ENCODE results near the gene MBD4.
A peak's percentile ranks its signal among the peaks of the same experiment; 100 is the strongest.

MBD4 gene

DNA sequence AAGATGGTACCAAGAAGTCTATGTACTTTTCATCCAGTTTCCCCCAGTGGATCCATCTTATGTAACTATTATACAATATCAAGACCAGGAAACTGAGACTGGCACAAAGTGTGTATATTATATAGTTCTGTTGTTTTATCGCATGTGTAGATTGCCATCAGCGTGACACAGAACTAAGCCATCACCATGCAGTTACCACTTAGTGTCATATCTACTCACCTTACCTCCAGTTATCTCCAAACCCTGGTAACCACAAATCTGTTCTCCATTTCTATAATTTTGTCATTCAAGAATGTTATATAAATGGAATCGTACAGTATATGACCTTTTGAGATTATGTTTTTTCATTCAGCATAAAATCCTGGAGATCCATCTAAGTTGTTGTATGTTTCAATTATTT lies 23.3 kb upstream of the MBD4 start:
- no peak for DNase-seq (ENCODE audit: low spot score)

DNA sequence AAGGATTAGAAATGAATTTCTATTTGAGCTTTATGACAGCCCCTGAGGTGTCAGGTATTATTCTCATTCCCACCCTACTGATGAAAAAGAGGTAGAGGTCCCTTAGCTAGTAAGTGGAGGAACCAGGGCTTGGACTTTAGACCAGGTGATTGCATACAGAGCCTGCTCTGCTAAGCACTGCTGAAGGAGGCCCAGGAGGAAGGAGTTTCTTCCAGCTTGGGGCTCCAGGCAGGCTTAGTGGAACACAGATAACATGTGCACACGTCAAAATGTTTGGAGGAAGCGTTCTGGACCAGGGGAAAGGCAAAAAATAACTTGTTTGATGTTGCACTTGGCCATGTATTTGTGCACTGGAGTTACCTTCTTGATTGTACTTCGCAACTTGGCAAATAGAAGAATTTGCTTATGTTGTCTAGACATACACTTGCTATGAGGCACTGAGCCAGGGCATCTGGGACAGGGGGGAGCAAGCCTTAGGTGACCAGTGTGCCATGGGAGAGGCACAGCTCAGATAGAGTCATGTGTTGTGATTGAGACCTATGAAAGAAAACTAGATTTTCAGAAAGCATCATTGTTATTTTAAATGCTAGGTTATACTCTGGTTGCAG lies 22.7 kb upstream of the MBD4 start:
- DNase-seq (ENCODE audit: low spot score): no peak

DNA sequence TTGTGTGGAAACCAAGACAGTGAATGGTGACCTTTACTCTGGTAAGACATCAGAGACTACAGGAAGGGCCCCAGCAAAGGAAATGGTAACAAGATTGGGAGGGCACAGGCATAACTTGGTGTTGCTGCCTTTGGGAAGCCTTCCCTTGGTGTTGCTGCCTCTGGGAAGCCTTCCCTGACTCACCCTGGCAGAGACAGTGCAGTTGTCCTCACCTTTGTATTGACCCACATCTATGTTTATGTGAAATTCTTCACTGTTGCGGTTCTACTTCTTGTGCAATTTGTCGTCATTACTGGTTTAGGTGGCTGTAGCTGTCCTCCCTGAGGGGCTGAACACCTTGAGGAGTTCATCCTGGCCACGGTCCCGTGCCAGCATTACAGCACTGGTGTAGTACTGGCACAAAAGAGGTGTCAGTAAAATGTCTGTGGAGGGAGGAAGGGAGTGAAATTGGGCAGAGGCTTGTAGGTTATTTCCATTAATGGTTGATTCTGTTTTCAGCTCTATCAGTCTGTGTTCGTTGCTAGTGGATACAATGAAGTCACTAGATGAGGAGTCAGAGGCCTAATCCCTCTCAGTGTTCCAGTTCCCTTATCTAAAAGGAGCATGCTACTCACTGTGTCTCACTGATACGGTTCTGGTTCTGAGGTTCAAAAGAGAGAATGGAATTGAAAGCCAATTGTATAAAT lies 21.9 kb upstream of the MBD4 start:
- no peak for DNase-seq (ENCODE audit: low spot score)

DNA sequence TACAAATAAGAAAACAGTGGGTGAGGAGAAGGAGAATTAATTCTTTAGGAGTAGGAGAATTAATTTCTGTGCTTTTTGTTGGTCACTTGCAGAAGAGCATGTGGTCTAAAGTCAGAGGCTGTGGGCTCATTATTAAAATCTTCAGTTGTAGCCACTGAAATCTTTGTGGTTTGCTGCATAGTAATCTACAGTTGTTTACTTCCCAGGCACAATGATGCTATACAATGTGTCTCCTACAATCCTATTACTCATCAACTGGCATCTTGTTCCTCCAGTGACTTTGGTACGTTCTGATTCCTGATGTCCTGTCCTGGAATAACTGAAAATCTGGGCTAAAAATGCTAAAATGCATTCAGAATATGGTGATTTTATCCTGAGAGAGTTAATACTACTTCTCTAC lies 21.3 kb upstream of the MBD4 start:
- DNase-seq (ENCODE audit: low spot score): no peak

DNA sequence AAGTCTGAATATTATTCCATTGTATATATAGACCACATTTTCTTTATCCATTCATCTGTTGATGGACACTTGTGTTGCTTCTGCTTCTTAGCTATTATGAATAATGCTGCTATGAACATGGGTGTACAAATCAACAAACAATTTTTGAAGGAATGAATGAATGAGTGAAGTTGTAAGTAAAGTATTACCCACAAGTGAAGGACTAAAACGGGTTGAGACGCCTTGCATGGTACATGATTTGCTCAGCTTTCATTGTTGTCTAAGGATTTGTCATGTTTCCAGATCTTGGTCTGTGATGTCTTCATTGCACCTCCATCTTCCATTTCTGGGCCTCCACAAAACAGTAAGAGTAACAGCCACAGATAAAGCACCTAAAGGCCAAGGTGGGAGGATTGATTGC lies 20.8 kb upstream of the MBD4 start:
- no peak for DNase-seq (ENCODE audit: low spot score)

DNA sequence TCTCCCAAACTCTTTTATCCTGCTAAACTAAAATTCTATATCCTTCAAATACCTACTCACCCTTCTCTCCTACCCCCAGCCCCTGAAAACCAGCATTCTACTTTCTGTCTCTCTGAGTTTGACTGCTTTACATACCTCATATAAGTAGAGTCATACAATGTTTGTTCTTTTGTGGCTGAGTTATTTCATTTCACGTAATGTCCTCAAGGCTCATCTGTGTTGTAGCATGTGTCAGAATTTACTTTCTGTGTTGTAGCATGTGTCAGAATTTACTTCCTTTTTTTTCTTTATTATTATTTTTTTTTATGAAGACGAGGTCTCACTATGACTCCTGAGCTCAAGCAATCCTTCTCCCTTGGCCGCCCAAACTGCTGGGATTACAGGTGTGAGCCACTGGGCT lies 20.4 kb upstream of the MBD4 start:
- DNase-seq (ENCODE audit: low spot score): no peak

DNA sequence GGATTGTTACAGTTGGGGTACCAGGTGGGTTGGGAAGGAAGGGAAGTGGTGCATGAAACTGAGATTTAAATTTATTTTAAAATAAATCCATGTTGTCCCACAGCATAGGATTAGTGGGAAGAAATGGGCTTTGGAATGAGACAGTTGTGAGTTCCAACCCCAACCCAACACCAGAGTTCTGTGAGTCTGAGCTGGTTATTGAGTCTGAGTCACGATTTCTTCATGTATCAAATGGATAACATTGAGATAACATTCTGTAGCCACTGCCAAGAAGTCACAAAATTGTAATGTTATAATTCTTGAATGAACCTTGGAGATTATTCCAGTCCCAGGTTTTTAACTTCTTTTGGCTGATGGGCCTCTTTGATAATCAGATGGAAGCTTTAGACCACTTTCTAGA lies 14.0 kb upstream of the MBD4 start:
- DNase-seq (ENCODE audit: low spot score): no peak

DNA sequence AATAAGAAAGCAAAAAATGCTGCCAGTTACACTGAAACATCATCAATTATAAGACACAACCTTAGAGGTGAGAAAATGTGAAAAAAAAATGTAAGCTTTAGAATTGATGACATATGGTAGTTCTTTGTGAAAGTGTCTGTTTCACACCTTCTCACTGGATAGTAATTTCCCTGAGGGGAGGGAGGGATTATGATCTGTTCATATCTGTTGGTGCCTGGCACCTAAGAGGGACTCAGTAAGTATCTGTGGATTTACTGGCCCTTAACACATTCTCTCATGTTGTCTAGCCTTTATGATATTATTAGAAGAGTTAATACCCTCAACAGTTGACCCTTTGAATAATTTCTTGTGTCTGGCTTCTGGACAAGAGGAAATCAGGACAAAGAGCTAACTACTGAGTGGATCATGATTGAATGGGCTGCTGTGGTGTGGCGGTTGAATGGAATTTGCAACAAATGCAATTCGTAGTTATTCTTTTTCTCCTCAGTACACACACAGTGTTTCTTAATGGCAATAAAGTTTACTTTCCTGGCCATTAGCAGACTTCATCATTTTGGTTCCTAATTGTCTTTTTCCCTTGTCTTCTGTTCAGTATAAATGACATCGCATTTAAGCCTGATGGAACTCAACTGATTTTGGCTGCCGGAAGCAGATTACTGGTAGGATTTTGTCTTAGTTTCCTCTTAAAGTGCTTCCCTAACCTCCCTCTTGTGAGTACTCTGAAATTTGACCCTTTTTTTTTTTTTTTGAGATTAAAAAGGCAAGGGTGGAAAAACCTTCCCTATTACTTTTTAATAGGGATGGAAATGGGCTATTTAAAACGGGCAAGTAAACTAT lies 9.7 kb upstream of the MBD4 start:
- DNase-seq (ENCODE audit: low spot score): no peak

DNA sequence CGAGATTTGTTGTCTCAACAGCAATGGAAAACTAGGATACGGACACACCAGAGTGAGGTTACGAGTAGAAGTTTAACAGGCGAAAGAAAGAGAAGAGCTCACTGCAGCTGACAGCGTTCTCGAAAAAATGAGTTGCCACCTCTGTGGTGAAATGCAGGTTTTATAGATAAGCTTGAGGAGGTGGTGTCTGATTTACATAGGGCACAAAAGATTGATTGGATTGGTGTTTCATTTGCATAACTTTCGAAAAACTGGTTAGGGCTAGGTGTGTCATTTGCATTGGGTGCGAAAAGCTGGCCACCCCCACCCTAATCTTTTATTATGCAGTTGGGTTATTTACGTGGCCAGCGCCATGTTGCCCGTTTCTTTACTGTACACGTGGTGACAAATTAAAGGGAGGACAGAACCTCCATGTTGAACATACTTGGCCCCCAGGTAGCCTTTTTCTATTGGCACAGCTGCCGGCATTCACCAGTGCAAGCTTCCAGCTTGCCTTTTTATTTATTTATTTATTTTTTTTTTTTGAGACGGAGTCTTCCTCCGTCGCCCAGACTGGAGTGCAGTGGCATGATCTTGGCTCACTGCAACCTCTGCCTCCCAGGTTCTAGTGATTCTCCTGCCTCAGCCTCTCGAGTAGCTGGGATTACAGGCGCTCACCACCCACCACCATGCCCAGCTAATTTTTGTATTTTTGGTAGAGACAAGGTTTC lies 8.6 kb upstream of the MBD4 start:
- DNase-seq (ENCODE audit: low spot score): no peak

DNA sequence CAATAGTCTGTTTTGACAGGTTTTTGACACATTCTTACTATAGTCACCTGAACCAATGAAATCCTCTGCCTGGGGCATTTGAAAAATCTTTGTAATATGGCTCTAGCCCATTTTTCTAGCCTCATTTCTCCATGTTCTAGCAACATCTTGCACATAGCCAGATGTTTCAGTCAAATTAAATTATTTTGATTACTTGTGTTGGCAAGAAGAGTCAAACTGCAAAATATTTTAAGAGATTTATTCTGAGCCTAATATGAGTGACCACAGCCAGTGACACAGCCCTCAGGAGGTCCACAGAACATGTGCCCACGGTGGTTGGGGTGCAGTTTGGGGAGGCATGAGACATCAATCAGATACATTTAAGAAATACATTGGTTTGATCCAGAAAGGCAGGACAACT lies 7.2 kb upstream of the MBD4 start:
- DNase-seq (ENCODE audit: low spot score): no peak

DNA sequence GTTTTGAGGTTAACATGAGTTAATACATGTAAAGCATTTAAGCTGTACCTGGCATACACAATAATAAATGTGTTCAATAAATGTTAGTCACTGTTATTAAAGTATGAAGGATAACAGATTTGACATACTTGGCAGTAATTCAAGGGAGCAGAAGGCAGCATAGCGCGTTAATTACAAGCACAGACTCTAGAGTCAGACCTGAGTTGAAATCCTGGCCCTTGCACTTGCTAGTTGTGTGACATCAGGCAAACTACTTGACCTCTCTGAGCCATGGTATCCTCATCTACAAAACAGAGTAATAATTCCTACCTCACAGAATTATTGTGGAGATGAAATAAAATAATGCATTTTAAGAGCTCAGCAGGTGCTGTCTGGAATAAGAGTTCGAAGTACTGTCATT lies 5.7 kb upstream of the MBD4 start:
- DNase-seq (ENCODE audit: low spot score): no peak

DNA sequence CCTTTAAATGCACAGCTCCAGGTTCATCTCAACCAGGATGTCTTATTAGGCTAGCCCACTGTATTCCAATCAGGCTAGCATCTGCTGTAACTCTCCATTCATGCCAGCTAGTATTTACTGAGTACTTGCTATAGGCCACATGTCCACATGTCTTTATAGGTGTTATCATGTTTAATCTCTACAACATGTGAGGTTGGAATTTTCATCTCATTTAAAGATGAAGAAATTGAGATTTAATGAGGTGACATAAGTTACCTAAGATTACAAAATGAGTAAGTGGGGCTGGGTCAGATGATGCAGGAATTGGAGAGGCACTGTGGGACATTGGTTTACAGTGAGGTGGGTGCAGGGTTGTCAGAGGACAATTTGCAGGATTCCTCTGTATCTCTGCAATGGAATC lies 3.2 kb upstream of the MBD4 start:
- no peak for DNase-seq (ENCODE audit: low spot score)

DNA sequence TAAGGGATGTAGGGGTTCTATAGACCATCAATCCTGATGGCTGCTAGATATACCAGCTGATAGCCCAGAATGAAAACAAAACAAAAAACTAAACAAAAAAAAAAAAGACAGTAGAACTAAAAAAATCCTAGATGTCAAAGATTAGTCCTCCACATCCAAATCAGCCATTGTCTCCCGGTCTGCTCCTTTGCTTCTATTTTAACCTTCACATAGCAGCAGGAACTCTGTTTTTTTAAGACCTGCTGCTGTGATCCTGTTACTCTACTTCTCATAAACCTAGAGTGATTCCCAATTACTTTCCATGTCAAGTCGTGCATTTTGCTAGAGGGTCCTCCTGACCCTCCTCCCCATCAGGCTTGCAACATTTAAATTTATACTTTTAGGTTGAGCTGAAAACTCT lies 2.7 kb upstream of the MBD4 start:
- no peak for DNase-seq (ENCODE audit: low spot score)

DNA sequence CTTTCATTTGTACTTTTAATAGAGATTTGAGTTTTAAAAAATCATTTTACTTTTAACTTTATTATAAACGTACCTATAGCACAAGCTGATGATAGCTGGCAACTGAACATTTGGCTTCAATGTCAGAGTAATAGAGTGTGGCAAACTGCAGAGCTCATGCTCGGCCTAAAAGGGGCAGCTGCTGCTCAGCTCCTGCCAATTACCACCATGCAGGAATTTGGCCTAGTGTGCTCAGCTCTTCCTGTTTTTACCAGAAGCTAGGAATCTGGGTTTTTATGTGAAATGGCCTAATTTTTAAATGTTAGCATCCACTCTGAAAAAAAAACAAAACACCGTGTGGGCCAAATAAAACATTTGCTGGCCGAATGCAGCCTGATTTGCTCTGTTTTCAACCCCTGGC lies 2.0 kb upstream of the MBD4 start:
- peak; percentile 28 for DNase-seq (ENCODE audit: low spot score)

DNA sequence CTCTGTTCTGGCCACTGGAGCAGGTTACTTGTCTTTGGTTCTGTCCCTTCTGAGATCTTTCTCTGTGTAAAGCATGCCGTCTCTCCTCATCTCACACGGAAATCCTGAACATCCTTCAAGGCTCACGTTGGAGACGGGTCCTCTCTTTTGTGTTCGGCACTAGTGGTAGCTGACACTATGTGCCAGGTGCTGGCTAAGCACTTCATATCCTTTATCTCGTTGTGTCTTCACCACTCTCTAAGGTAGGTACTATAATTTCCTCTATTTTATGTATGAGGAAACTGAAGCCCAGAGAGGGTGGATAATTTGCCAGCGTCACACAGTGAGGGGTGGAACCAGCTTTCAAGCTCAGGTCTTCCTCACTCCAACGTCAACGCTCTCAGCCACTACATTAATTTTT lies 1.5 kb upstream of the MBD4 start:
- no peak for DNase-seq (ENCODE audit: low spot score)

DNA sequence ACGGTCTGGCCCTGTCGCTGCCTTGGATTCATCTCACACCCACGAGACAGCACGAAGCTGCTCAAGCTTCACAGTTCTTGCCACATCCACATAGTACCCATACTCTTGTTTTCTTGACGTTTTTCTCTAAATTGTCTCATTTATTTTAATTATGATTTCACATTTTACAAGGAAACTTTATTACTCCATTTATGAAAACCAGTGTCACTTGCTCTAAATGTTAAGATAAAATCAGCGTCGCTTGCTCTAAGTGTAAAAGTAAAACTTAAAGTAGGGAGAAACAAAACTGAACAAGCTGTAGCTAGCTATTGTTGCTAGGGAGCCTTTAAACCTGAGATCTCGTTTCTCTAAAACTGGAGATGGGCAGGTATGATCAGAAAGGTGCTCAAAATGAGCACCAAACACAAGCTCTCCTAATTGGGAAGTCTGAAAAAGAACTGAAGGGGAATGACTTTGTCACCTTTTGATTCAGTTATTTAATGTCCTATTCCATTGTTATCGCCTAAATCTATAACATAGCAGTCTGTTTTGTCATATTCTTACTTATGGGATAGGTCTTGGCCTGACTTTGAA lies 956 bp upstream of the MBD4 start:
- DNase-seq (ENCODE audit: low spot score): no peak

DNA sequence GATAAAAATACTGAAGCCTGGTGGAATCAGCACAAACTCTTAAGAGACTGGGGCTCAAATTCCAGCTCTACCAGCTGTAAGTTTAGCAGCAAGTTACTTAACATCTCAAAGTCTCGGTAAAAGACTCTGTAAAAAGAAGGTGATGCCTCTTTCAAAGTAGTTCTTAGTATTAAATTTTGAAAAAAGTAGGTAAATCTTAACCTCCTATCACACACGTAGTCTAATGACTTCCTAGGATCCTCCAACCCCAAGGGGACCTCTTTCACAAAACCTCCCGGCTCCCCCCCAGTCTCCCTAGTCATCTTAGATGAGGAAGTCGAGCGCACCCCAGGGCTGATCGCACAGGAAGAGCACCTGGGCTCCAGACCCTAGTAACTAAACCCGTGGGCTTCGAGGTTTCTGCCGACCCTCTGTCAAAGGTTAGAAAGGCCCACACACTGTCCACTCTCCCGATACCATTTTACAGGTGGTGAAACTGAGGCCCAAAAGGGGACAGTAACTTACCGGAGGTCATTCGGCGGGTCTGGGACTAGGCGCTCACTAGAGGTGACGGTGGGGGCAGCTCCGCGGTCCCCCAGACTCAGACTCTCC lies 427 bp downstream of the MBD4 start:
- peak; percentile 34 for DNase-seq (ENCODE audit: low spot score)

DNA sequence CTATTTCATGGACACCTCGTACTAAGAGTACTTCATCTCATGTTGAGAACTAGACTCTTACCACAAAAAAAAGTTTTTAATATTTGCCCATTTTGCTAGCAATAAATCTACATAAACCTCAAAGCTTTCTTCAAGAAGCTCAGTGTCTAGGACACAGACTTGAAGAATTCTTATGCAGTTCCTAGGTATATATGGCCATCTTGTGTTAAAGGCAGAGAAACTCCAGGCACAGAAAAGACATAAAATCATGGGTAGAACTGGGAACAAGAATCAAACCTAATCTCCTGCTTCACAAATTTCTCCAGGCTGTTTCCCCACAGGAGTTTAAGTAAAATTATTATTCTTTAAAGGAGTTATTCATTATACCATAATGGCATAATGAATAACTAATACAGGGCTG lies 4.4 kb downstream of the MBD4 start:
- no peak for DNase-seq (ENCODE audit: low spot score)

DNA sequence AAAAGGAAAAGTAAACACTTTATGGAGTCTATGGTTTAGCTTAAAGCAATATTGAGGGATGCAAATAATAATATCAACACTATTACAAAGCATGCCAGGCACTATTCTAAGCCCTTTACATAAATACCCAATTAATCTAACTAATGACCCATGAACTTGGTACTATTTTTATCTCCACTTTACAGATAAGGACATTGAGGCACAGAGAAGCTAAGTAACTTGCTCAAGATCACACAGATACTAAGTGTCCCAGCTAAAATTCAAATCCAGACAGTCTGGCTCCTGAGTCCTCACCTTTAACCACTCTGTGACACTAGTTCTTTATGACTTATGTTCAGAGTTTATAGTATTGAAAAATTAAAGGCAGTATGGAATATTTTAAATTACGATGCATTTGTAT lies 5.6 kb downstream of the MBD4 start:
- DNase-seq (ENCODE audit: low spot score): no peak

DNA sequence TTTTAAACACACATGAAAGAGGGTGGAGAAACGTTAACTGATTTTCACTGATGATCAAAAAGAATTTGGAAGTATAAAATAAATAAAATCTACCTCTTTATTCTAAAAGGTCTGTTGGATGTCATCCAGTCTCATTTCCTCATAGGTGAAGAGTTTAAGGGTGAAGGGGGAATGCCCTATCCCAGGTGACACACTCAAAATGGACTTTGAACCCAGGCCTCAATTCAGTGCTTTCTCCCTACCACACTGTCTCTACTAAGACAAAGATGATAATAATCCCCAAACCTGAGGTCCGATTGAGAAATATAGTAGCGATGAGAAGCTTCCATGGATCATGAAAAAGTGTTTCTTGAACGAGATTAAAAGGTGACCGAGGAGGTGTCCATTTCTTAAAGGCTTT lies 6.2 kb downstream of the MBD4 start:
- no peak for DNase-seq (ENCODE audit: low spot score)

DNA sequence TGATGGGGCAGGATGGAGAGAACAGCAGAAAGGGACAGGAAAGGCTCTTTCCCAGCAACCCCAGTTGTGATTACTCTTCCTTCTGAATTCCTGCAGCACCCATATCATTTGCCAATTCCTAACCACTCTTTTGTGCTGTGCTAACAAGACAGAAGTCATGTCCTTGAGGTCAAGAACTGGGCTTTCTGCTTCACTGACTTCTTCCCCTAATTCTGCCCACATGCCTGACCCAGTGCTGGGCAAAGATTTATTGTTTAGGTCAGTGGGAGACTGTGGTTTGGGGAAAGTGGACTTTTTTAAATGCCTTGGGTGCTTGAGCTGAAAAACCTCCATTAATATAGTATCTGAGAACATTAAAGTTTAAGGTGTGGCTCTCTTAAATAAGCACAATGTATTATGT lies 7.1 kb downstream of the MBD4 start:
- no peak for DNase-seq (ENCODE audit: low spot score)

DNA sequence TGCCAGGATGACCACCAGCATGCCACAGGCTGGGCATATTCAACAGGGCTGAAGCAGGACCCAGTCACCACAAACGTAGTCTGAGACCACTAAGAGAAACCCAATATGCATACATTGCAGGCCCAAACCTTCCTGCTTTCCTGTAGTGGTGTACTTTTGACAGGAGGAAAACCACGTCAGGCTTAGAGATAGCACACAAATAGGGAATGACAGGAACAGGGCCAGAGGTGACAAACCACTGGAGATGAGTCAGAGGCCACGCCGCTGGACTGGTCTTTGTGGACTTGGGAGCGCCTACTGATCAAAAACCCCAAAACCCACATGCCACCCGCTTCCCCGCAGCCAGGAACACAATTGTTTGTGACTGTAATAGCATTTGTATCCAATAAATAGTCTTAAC lies 7.7 kb downstream of the MBD4 start:
- DNase-seq (ENCODE audit: low spot score): no peak

All from hepatic stellate cell (primary cell).